ENCODE measurements around the gene SCAMP1.

The SCAMP1 gene

GRCh38 chr5:78518365-78519197 is 158.2 kb downstream of the SCAMP1 start:
- no peak for DNase-seq

GRCh38 chr5:78519198-78519941 is 159.0 kb downstream of the SCAMP1 start:
- no peak for DNase-seq

GRCh38 chr5:78521455-78521854 is 161.0 kb downstream of the SCAMP1 start:
- no peak for DNase-seq

GRCh38 chr5:78522476-78523260 is 162.3 kb downstream of the SCAMP1 start:
- DNase-seq, result no peak

DNA sequence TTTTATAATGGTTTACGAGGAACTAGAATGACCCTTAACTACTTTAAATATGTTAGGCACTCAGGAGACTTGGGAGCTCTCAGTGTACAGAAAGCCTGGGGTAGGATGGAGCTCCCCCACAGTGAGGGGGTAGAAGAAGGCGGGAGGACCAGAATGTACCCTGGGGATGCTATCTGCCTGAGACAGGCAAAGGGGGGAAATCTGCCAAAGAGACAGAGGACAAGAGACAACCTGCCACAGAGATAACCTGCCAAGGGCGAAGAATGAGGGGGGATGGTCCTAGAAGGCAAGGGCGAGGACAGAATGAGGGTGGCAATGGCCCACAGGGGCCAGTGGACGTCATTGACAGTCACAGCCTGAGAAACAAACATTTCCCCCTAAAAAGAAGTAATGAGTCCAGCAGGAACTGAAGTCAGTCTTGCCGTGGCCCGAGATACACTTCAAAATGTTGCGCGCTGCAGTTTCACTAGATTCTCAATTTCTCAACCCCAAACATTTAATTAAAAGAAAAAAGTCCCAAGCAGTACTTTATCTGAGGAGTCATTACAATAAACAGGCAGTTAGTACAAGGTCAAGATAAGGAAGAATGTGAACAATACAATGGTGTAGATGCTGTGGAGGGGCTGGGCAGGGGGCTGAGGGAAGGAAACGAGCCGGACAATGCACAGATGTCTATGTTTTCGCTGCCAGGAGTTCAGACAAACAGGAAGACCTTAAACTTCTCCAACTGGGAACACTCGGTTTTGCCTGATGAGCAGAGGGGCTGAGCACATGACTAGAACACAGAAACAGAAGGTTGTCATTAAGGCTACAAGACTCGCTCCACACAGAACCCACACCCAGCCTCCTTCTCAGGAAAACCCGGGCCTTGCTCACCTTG is 163.1 kb downstream of the SCAMP1 start:
- no peak for DNase-seq

DNA sequence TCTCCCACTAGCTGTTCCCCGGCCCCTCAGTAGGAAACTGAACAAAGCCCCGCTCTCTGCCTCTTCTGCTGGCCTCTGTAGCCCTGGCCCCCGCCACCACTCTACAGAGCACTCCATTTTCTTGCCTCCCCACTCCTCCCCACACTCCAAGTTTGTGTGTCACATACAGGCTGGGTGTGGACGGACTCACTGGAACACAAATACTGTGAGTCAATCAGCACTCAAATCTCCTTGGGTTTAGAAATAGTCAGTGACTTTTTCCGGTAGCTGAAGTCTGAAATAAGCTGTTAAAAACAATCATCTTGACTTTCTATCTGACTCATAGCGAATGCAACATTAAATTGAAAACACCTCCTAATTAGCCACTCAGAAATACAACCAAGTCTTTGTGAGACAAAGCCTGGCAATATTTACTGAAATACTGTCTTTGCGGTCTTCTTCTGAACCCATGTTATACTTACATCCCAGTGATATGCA is 165.7 kb downstream of the SCAMP1 start:
- DNase-seq, result no peak

DNA sequence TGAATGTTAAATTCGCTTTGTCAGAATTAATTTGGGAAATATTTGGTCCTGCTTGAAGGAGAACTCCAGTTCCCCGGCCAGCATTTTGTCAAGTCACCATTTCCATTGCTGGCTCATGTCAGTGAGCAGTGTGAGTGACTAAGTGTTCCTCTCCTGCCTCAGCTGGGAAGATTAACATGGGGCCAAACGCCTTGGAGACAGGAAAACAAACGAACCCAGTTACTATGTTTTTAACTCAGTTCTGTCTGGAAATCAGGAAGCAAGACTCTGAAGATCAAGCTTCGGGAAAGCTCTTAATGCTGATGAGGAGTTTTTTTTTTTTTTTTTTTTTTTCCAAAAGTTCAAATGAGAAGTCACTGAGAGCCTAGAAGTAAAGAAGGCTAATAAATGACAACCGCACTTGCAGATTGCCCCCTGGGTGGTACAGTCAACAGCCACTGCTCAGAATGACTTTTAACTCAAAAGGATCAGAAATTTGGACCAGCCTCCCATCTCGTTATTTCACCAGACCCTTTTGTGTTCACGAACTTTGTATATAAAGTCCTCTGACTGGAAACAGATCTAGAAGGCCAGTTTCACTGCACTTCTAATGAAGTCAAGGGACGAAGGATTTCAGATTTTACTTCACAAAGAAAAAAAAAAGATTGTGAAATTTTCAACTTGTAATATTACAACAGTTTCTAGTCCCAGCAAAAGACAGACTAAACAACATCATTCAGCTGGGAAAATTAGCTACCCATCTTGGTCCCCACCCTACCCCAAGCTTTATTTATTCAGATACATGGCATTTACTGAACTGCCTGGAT is 166.8 kb downstream of the SCAMP1 start:
- no peak for DNase-seq

DNA sequence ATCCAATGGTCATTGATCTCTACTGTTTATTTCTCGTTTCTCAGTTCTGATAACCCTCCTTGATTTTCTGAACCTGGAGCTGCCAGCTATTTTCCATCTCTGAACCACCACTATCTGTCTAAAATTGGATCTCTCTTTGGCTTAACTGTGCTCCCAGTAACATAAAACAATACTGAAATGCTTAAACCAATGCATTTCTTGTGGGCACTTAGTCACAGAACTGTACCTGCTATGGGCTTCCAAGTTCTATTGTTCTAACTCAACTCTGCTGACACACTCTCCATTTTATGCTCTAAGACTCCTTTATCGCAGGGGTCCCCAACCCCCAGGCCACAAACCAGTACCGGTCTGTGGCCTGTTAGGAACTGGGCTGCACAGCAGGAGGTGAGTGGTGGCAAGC is 167.5 kb downstream of the SCAMP1 start:
- DNase-seq, result no peak

Data from NCI-H1694 (cell line).